Measurements from ENCODE around the gene GRK5.
A peak's percentile ranks its signal among the peaks of the same experiment; 100 is the strongest.

The GRK5 gene

DNA sequence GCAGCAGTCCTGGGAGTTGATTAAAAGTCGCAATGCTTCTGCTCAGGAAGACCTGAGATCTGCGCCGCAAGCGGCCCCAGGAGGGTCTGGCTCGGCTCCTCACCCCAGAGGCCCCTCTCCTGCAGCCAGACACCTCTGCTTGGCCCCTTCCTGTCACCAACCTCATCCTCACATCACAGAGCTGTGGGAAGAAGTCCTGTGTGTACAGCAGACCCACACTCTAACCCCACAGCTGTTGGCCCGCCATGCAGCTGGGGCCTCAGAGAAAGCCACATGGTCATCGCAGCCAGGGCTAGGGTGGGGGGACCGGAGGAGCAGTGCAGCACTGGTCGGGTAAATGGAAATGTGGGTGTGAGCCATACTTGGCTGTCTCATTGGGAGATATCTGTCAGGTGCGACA is 237.5 kb downstream of the GRK5 start:
- no peak for DNase-seq (ENCODE audit: low read depth)

DNA sequence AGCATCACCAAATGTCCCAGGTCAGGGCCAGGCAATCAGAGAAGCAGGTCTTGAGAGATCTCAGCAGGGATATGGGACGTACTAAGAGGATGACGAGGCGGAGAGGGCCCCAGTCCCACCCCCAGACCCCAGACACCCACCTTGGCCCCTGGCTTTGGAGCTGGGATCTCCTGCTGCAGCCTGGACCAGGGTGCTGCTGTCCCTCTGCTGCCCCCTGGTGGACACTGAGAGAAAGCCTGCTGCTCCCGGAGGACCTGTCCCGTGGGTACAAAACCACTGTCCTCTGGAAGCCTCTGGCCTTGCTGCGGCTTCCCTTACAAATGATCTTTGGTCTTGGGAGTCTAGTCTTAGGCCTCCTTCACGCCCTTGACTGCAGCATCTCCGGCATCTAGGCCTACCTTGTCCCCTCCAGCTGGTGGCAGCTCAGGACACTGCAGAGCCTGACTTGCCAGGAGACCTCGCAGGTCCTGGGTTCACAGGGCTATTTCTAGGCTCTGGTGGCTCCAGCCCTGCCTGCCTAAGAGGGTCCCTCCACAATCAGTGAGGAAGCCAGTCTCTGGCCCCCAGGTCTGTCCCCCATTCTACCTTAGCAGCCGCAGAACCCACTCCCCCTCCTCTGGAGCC is 238.1 kb downstream of the GRK5 start:
- peak; percentile 85 for DNase-seq (ENCODE audit: low read depth)

DNA sequence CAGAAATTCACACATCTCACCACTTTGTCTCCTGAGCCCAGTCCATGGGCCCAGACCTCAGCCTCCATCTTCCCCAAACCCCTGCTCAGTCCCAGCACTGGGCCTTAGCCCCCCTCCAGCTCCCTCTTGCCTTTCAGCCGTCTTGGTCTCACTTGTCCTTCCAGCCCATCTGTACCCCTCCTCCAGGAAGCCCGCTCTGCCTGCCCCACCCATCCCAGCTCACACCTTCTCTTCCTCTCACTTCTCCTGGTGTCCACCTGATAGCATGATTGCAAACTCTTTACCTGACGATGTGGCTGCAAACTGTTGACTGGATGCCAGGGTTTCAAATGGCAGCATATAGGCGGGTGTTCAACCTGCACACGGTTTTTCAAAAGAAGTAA is 238.6 kb downstream of the GRK5 start:
- DNase-seq (ENCODE audit: low read depth), result no peak

DNA sequence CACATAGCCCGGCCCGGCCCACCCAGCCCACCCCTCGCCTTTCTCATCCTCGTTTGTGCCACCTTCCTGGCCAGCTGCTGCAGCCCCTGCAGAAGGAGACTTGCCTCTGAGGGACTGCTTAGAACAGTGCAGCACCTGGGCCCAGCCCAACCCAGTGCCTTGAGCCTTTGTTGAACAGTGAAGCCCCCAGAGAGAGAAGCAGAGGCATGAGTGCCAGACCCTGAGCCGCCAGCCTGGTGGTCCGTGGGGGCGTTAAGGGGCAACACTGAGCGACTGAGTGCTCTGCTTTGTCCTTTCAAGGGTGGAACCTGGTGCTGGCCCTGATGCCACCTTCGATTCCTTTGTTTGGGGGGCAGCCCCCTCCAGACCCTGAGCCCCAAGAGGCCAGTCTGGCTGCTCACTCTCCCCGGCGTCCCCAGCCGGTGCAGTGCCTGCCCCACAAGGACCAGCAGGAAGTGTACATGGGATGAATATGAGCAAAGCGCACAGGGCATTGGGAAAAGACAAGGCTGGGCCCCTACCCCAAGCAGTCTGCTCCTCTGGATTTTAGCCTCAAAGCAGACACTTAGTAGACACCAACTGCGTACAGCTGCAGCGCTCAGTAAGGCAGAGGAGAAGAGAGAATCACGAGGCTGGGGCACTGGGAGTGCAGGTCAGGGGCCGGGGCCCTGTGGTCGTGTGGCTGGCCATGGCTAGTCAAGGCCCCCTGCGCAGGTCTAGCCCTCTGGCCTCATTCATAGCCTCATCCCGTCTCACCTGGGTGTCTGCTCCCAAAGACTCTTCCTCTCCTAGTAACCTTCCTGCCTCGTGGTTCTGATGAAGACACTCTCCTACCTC is 239.3 kb downstream of the GRK5 start:
- no peak for DNase-seq (ENCODE audit: low read depth)

DNA sequence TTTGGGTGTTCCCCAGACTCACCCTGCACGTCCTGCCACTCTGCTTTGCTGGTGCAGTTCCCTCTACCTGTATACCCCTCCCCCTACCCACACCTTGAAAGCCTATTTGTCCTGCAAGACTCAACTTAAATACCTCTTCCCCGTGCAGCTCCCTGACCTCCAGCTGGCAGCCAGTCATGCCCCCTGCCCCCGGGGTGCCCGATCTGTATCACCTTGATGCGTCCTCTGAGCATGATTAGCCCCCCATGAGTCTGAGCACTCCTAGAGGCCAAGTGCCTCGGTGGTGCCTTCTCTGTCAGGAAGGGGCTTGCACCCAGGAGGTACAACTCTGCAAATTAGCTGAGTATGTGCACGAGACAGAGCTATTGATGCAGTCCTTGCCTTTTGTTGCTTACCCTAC is 240.1 kb downstream of the GRK5 start:
- DNase-seq (ENCODE audit: low read depth), result no peak

DNA sequence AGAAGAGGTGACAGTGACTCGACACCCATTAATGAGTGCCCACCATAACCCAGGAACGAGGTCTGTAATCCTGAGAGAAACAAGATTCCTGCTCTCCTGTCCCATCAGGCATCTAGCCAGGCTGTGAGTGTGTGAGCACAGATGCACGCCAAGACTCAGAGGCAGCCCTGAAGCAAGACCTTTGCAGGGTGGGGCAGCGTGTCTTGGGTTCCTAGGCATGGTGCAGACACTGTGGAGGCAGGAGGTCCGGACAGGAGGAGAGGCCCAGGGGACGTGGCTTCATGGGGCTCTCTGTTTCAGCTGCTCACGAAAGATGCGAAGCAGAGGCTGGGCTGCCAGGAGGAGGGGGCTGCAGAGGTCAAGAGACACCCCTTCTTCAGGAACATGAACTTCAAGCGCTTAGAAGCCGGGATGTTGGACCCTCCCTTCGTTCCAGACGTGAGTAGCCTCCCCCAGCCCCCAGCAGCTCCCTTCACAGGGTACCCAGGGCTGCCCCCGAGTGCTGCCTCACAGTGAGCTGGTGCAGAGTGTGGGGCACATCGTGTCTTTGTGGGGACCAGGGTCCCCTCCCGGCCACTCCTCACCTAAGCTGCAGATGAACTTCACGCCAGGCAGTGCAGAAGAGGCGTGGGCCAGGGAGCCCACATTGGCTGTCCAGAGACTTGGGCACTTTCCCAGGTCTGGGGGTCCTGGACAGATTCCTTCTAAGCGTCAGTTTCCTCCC is 240.6 kb downstream of the GRK5 start:
- no peak for DNase-seq (ENCODE audit: low read depth)

DNA sequence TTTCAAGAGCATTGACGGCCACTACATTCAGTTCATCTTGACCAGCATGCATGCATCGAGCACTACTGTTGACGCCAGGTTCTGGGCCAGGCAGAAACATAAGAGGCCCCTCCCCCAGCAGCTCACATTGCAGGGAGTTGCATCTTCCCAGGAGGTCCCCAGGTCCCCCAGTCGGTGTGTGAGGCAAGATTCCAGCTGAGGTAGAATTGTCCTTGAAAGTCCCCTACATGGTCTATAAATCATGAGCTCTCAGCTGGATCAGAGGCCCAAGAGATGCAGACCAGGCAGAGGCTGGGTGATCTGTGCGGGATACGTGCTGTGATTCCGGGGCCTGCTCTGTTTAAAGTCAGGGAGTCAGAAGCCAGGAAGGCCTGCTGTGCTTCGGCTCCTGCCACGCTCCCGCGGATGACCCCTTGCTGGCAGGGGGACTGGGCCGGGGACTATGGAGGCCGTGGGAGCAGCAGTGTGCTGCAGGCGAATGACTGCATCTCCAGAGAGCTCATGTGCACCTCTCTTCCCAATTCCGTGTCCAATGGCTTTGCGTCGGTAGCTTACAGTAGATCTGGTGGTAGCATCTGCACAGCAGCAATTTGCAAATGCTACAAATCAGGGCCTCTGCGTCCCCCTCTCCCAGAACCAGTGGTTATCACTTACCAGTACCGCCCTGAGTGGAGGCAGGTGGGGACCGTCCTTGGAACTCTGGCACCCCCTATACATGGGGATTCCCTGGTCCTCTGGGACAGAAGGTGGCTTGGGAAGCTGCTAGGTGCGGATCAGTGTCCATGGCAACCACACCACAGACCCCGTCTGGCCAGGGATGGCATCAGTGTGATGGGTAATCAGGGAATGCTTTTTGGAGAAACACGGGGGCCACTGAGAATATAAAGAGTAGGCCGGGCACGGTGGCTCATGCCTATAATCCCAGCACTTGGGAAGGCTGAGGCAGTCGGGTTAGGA is 241.5 kb downstream of the GRK5 start:
- DNase-seq (ENCODE audit: low read depth), result no peak

DNA sequence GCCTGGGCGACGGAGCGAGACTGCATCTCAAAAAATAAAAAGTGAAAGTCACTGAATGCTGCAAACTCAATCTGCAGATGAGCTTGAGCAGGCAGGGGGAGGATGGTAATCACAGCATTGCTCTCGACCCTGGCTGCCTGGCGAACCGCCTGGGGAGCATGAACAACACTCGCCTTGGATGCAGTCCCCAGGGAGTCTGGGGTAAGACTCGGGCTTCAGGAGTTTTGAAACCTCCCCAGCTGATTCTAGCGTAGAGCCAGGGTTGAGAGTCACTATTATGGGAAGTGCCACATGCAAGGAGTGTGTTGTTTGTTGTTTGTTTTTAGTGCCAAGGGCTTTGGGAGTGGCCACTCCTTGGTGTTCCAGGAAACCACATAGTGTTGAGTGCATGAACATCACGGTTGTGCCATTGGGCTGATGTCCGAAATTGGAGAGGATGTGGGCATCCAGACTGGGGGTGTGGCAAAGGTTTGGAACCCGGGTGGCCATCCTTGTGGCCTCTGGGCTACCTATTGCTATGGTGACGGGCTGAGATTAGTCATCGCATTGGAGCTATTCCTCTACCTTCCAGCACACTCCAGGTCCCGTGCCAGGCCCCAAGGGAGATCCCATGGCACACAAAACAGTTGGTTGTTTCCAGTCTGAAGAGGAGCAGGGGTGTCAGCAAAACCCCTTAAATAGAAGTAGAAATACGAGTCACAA is 242.5 kb downstream of the GRK5 start:
- no peak for DNase-seq (ENCODE audit: low read depth)

DNA sequence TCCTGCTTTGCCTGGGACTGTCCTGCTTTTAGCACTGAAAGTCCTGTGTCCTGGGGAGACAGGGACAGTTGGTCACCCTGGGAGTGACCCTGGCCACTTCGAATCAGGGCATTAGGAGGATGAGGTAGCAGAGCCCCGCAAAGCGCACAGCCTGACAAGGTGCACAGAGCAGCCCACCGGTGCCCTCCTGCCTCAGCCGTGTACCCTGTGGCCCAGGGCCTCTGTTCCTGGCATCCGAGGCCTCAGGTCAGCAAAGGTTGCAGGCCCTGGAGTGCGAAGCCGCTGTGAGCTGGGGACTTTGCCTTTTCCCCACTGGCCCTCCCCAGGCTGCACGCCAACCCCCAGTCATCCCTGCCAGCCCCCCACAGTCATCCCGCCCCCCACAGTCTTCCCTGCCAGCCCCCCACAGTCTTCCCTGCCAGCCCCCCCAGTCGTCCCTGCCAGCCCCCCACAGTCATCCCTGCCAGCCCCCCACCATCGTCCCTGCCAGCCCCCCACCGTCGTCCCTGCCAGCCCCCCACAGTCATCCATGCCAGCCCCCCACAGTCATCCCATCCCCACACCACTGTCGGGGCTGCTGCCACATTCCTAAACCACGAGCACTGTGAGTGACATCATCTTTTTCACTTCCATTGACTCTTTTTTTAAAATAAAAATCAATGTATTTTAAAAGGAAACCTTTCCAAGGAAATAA is 243.4 kb downstream of the GRK5 start:
- no peak for DNase-seq (ENCODE audit: low read depth)

DNA sequence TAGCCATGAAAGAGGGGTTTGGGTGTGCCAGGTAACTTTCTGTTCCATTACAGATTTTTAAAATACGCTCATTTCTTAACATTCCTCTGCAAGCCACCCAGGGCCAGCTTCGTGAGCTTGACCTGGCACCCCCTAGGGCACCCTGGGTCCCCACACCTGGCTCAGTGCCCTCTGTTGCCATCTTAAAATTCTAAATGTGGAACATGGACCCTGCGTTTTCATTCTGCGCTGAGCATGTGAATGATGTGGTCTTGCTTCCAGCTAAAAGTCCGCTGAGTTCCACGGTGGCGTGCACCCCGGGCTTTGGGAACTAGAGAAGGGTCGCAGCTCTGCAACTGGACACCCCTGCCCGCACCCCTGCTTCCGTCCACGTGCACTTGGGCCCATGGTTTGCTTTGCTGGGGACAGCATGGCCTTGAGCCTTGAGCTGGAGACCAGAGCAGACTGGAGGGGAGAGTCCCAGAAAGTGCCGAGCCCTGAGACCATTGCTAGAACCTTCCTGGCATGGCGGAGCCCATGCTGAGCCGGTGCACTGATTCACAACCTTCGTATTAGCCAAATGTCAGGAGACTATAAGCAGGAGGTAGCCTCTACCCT is 244.0 kb downstream of the GRK5 start:
- no peak for DNase-seq (ENCODE audit: low read depth)

DNA sequence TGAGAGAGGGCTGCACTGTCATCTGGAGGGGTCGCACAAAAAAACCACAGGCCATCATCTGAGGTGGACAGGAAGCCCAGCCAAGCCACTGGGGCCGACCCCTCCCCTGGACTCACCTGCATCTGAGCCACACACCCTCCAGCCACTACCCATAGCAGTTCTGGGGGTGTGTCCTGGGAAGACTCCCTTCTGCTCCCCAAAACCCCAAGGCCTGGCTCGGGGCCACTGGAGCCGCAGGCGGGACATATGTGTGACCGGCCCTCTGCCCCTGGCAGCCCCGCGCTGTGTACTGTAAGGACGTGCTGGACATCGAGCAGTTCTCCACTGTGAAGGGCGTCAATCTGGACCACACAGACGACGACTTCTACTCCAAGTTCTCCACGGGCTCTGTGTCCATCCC is 245.0 kb downstream of the GRK5 start:
- DNase-seq (ENCODE audit: low read depth), result no peak

DNA sequence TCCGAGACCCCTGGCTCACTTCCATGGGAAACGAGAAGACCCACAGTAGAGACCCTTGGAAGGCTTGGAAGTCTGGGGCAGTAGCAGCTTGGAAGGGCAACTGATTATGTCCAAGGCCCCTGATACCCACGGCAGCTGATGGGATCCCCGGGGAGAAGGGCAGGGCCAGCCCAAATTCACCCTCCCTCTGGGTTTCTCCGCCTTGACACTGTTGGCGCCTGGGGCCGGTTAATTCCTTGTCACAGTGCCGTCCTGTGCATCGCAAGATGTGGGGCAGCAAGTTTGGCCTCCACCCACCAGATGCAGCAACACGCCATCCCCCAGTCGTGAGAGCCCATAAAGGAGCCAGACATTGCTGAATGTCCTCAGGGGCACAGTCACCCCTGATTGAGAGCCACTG is 245.9 kb downstream of the GRK5 start:
- no peak for DNase-seq (ENCODE audit: low read depth)

DNA sequence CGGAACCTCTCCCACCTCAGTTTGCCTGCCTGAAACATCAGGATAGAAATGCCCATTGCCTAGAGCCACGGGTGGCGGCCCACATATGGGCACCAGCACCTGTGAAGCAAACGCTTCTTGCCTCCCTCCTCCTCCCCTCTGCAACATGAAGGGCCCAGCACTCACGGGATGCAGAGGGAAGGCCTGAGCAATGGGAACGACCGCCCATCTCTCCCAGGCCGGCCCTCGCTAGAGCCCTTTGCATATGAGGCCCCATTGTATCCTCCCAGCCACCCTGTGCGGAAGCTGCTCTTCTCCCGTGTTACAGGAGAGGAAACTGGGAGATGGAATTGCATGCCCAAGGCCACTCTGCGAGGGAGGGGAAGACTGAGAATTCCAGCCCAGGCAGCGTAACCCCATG is 246.9 kb downstream of the GRK5 start:
- DNase-seq (ENCODE audit: low read depth), result no peak

DNA sequence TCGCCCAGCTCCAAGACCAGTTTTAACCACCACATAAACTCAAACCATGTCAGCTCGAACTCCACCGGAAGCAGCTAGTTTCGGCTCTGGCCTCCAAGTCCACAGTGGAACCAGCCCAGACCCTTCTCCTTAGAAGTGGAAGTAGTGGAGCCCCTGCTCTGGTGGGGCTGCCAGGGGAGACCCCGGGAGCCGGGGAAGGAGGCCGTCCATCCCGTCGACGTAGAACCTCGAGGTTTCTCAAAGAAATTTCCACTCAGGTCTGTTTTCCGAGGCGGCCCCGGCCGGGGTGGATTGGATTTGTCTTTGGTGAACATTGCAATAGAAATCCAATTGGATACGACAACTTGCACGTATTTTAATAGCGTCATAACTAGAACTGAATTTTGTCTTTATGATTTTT is 247.6 kb downstream of the GRK5 start:
- no peak for DNase-seq (ENCODE audit: low read depth)

DNA sequence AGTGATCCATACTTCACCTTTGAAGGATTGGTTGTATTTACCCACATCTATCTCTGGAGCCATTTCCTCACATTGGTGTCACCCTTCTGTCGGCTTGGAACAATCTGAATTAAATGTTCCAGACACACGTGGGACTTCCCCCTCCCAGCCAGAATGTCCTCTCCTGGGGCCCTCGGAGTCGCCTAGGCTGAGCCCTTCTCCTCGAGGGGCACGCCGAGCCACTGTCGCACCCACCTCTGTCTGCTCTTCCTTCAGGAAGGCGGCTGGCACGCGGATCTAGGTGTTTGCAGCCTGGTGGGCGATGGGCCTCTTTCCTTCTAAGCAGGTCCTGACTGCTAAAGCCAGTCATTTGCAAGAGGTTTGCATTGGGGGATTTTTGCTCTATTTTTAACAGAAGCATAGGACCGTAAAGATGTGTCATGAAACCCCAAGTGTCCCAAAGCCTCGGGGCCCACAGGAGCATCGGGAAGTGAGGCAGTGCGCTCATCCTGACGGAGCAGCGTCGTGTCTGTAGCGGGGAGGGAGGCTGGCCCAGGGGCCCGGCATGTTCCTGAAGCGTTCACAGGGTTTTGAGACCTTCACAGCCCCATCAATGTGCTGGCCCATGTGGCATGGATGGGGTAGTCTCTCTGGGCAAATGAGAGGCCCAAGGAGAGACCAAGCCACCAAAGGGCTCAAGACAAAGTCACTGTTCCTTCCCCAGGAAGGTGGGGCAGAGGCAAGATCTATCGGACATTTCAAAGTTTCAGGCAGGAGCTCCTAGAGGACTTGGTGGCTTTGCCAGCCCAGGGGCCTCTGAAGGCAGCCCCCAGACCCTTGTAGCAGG is 248.5 kb downstream of the GRK5 start:
- no peak for DNase-seq (ENCODE audit: low read depth)

DNA sequence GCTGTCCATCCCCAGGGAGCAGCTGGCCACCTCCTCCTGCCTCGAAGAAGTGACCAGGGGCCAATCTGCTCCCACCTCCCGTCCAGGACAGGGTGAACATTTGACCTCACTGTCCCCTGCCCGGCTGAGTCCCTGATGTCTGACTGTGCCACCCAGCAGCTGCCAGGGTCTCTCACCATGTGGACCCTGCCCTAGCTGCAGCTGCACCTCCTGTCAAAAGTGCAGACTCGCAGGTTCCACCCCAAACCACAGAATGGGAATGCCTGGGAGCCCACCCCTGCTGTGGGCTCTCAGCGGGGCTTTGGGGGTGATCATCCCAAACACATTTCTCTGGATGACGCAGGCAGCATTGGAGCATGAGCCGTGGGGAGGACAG is 249.1 kb downstream of the GRK5 start:
- no peak for DNase-seq (ENCODE audit: low read depth)

DNA sequence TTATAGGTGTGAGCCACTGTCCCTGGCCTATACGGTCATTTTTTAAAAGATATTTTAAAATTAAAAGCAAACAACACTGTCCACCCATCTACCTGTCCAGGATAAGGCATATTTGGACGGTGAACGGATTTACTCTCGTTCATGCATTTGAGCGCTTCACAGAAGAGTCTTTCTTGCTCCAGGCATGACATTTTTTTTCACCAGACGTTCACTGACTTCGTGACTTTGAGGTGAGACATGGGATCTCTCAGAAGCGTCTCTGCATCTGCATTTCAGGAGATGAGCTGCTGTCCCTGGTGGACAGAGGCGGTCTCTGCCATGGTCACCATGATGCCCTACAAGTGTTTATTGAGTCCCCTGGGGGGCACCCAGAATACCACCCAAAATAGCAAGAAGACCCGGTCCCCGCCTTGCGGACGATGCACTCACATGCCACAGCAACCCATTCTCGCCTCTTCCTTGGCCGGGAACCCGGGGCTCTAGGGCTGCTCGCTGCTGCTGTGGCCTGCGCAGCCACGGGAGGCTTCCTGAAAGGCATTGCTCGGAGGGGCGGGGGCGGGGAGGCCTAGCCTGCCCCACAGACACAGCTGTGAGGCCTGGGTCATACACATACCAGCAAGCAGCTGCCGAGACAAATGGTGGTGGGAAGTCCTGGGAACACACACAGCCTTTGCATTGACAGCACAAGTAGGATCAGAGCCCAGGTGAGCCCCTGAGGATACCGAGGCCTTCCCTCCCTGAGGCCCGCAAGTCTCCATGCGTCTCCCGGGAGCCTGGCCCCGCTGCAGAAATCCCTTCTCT is 250.8 kb downstream of the GRK5 start:
- no peak for DNase-seq (ENCODE audit: low read depth)

DNA sequence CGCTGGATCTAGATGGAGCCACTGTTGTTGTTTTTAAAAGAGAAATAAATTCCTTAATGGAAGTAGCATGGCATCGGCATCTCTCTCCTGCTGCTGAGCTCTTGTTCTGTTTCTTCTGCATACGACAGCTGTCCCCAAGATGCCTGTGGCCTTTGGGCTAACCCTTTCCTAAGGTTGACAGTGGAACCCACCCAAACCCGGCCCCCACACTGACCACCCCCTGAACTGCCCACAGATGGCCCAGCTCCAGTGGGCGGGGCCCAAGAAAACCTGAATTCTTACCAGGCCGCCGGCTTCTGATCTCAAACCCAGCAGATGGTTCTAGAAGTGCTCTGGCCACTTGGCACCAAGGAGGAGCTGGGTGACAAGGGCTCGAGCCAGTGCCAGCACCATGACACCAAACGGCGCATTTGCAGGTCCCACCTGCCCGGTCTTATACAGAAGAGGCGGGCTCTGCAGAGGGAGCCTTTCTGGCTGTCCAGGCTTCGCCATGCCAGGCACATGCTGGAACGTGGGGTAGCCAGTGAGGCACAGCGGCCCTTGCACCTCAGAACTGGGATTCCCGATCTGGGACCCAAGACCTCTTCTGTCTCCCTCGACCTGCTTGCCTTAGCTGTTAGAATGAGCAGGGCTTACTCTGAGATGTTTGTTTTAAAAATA is 252.4 kb downstream of the GRK5 start:
- no peak for DNase-seq (ENCODE audit: low read depth)
